Ectodermal cell (in vitro differentiated cells): ENCODE measurements around the gene DPYSL3.
A peak's percentile ranks its signal among the peaks of the same experiment; 100 is the strongest.

Experiments used
- H3K27ac ChIP-seq: 2 replicates; pipeline ENCODE4 v1.7.0; 2013; ENCODE audit warnings: mild to moderate bottlenecking, low read depth, low read length; ENCODE audit not compliant: insufficient read depth, poor library complexity, severe bottlenecking
- H3K27me3 ChIP-seq: 2 replicates; pipeline ENCODE4 v1.7.0; 2013; ENCODE audit warnings: mild to moderate bottlenecking, low read length; ENCODE audit not compliant: insufficient read depth, control insufficient read depth, poor library complexity, severe bottlenecking
- H3K36me3 ChIP-seq: one replicate; pipeline ENCODE4 v1.7.0; 2013; ENCODE audit warnings: low read length; ENCODE audit not compliant: control insufficient read depth, insufficient read depth
- H3K4me1 ChIP-seq: one replicate; pipeline ENCODE4 v1.7.0; 2013; ENCODE audit warnings: low read length; ENCODE audit not compliant: control insufficient read depth, insufficient read depth
- H3K4me3 ChIP-seq: 2 replicates; pipeline ENCODE4 v1.7.0; 2013; ENCODE audit warnings: low read depth, low read length, control low read depth; ENCODE audit not compliant: insufficient read depth
- H3K9me3 ChIP-seq: 2 replicates; pipeline ENCODE4 v1.7.0; 2013; ENCODE audit warnings: mild to moderate bottlenecking, low read length, moderate library complexity; ENCODE audit not compliant: control insufficient read depth
- WGBS, 2 experiments: methylation state at CpG; one replicate each; pipeline ENCODE4 v1.1.7; 2013; ENCODE audit warnings: missing lambda C conversion rate in 2 of 2; 5-methylcytosine and 5-hydroxymethylcytosine counted together

DPYSL3 gene

DNA sequence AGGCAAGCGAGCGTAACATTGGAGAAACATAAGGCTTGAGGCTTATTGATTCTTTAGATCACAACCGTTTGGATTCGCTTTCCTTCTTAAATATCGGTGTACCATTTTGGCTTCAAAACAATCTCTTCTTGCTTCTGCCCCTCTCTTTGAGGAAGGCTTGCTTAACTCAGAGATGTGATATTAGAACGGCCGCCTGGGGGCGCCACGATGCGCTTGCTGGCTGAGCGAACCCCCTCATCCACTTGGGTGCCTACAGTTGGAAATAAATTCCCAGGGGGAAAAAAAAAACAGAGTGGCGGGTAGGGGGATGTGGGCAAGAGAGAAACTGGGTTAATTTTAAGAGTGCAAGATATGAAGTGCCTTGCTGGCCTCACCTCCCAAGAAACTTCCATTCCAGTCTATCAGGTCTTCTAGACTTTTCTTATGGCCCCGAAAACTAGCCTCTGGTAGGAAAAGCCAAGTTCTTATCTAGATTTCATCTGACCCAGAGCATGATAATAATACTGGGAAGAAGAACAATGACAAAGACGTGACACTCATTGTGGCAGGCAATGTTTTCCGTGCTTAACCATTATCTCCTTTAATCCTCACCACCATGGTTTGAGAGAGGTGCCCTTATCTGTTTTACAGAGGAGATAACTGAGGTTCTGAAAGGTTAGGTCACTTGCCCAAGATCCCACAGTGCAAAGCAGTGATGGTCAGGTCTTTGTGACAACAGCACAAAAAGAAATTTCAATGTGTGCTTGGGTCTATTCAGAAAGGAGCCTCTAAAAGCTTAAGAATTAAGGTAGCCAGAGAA, 115.8 kb downstream of the DPYSL3 start:
- H3K27me3 ChIP-seq: no peaks in the 10 kb centered on the region
- peaks cover 46% of the 10 kb centered on the region for H3K36me3 ChIP-seq
- 84 to 89% methylated on average over 15 of the region's 15 CpGs for WGBS, 2 experiments
- no peaks in the 10 kb centered on the region for H3K9me3 ChIP-seq
- no peak overlapping the region for H3K27ac ChIP-seq
- H3K4me1 ChIP-seq: peaks cover 12% of the 10 kb centered on the region
- no peak overlapping the region for H3K4me3 ChIP-seq

DNA sequence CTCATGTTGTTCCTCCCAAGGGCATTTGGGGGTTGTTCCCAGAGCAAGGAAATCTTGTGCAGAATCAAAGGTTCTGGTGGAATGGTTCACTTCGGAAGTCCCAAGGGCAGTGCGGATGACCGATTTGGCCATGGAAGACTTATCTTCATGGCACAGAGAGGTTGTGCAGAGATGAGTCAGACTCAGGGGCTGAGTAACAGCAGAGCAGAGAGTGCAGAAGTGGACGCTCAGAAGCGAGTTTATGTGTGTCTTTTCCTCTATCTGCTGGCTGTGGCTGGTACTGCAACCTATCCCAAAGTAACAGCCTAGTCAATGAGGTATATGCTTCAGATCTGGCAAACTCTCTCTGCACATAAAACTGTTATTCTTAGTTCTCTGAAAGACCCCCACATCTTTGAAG, 118.1 kb downstream of the DPYSL3 start:
- Histone ChIP-seq H3K36me3 (peaks cover 30% of the 10 kb centered on the region), H3K4me3 (no peak overlapping the region), H3K27me3 (no peaks in the 10 kb centered on the region), H3K9me3 (no peaks in the 10 kb centered on the region), H3K4me1 (peaks cover 29% of the 10 kb centered on the region), H3K27ac (no peak overlapping the region)
- WGBS, 2 experiments: 91% methylated on average over 5 of the region's 5 CpGs

DNA sequence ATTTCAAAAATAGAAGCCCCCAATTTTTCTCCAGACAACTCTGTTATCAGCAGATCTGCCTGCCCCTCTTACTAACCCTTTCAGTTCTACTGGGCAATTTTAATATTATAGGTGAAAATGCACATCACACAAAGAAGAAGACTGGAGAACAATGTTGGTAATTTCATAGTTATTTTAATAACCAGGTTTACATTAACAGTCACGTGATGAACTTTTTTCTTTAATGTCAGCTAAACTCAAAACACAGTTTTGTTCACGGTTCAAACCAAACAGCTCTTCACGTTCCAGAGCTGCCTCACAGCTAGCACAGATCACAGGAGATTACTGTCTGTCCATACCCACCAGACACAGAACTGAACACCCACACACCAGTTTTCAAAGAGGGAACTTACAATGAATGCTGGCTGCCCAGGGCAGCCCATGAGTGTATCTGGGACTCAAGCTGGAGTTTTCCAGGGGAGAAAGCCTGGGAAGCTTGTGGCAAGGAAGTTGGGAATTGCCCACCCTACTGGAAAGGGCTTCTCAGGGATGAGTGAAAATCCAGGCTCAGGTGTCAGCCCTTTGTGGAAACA, 119.1 kb downstream of the DPYSL3 start:
- Histone ChIP-seq H3K4me3 (no peak overlapping the region), H3K9me3 (no peaks in the 10 kb centered on the region), H3K27ac (peak overlapping the region; percentile 47), H3K36me3 (peaks cover 23% of the 10 kb centered on the region), H3K27me3 (no peaks in the 10 kb centered on the region), H3K4me1 (peaks cover 29% of the 10 kb centered on the region)
- 95 to 98% methylated on average over 3 of the region's 3 CpGs for WGBS, 2 experiments

DNA sequence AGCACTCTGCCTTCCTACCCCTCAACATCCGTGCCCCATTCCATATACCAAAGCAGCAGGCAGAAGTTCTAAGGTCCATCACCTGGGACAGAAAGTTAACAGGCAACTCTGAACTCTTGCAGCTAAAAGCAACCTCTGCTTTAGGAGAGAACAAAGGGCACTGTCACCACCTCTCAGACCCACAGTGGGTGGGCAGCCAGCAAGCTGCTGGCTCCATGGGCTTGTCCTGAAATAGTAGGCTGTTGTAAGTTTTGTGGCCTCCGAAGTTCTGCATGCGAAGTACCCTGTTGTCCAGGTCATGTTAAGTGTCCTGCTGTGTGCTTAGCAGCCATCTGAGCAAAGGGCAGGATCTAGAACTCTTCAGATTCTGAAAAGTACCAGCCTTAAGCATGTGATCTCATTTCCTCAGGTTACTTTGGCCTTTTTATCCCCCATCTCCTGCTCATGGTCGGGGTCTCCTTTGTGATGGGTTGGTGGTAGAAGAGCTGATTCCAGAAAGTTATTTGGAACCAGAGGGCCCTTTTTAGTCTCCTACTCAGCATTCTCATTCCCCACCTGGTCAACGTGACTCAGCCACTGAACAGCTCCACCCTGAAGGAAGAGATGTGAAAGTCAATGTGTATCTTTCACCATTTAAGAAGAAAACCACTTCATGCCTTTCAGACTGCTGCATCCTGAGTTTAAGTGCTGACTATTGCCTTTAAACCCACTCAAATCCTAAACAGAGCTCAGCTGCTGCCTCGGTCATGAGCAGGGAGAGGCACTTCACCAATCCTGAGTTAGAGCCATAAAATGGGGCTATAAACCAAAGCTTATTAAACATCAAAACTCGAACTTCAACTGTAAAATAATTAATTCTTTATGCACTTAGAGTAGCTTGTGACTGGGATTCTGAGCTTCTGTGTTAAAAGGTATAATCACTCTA, 121.4 kb downstream of the DPYSL3 start:
- Histone ChIP-seq H3K4me1 (peaks cover 36% of the 10 kb centered on the region), H3K4me3 (no peak overlapping the region), H3K27ac (no peak overlapping the region), H3K9me3 (no peaks in the 10 kb centered on the region), H3K27me3 (no peaks in the 10 kb centered on the region), H3K36me3 (peaks cover 9% of the 10 kb centered on the region)
- WGBS, 2 experiments: 54 to 60% methylated on average over 5 of the region's 7 CpGs

DNA sequence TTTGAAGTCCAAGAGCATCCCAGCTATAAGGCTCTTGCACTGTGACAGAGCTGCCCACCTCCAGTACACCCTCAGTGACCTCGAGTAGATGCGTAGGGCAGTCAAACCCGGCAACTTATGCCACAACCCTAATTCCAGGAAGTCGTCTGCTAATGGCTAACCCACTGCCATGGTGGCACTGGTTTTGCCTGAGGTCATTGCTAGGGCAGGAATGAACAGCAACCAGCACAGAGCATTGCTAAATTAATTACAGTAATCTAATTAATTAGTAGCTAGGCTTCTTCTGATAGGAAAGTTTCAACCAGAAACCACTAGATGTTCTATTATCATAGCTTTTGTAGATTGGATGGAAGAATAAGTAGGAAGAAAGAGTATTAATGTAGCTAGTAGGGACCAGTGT, 122.8 kb downstream of the DPYSL3 start:
- Histone ChIP-seq H3K27me3 (no peaks in the 10 kb centered on the region), H3K4me1 (peaks cover 46% of the 10 kb centered on the region), H3K9me3 (no peaks in the 10 kb centered on the region), H3K4me3 (no peak overlapping the region), H3K36me3 (no peaks in the 10 kb centered on the region), H3K27ac (no peak overlapping the region)
- 91 to 94% methylated on average over 4 of the region's 4 CpGs for WGBS, 2 experiments

DNA sequence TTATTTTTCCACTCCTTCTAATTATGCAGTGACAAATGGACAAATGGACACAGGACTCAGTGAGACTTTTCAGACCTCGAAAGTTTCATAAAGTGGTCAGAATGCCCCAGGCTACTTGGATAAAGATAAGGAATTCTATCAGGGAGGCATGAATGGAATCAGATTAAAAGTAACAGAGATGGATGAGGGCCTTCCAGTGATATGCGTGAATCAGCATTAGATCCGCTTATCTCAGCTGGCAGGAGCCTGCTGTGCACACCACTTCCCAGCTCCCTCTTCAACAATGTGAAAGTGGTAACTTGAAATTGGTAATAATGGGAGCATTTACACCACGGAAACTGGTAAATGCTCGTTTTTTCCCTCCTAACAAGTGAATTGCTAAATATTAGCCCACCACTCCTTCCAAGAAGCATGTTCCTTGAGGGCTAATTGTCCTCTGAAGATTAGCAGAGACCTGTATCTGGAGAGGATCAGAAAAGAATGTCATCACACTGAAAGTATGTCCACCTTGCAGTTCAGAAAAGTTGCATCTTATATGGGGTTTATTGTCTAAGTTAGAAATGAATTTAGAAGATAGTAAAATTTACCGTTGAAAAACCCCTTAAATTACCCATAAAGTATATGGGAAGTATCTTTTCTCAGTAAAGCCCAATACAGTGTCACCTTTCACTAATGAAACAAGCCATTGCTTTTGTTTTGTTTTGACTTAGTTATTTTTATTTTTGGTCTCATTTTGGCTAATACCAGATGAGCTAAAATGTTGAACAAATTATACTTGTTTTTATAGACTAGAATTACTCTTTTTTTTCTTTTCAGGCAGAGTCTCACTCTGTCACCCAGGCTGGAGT, 125.3 kb downstream of the DPYSL3 start:
- H3K36me3 ChIP-seq: no peaks in the 10 kb centered on the region
- WGBS, 2 experiments: 43 to 52% methylated on average over 4 to 5 of the region's 6 CpGs

DNA sequence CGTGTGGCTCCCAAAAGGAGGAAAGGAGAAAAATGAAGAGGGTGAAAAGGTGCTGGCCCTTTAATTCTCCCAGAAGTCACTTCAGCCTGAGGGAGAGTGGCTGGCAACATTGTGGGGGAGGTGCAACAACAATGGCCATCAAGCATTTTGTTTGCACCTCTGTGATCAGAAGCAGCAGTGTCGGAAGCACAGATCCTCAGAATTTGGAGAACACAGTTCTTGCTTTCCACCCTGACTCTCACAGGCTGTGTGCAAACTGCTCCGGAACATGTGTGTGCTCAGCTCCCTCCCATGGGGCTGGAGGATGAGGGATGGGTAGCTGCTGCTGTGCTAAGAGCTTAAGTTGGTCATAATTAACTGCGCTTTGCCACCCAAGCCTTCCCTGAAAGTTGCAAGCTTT, 127.1 kb downstream of the DPYSL3 start:
- H3K27me3 ChIP-seq: no peaks in the 10 kb centered on the region
- no peaks in the 10 kb centered on the region for H3K9me3 ChIP-seq
- H3K4me1 ChIP-seq: peaks cover 21% of the 10 kb centered on the region
- 60 to 74% methylated on average over 4 of the region's 4 CpGs for WGBS, 2 experiments
- H3K4me3 ChIP-seq: no peak overlapping the region
- no peaks in the 10 kb centered on the region for H3K36me3 ChIP-seq
- H3K27ac ChIP-seq: no peak overlapping the region

More for the DNA sequence above, 125.3 kb downstream of the DPYSL3 start:
- H3K9me3 ChIP-seq: no peaks in the 10 kb centered on the region
- peaks cover 36% of the 10 kb centered on the region for H3K4me1 ChIP-seq
- H3K27me3 ChIP-seq: no peaks in the 10 kb centered on the region
- H3K4me3 ChIP-seq: no peak overlapping the region
- H3K27ac ChIP-seq: no peak overlapping the region

DNA sequence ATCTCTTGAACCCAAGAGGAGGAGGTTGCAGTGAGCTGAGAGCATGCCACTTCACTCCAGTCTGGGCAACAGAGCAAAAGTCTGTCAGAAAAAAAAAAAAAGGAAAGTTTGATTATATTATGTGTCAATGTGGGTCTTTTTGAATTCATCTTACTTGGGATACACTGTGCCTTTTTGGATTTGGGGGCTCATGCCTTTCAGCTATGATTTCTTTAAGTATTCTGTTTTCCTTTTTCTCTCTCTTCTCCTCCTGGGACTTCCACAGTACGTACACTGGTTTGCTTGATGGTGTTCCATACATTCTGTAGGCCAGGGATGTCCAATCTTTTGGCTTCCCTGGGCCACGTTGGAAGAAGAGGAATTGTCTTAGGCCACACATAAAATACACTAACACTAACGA, 128.3 kb downstream of the DPYSL3 start:
- H3K27ac ChIP-seq: no peak overlapping the region
- no peaks in the 10 kb centered on the region for H3K27me3 ChIP-seq
- WGBS, 2 experiments: 89 to 96% methylated on average over 3 of the region's 3 CpGs
- no peaks in the 10 kb centered on the region for H3K9me3 ChIP-seq
- no peaks in the 10 kb centered on the region for H3K36me3 ChIP-seq
- no peak overlapping the region for H3K4me3 ChIP-seq
- peaks cover 17% of the 10 kb centered on the region for H3K4me1 ChIP-seq

DNA sequence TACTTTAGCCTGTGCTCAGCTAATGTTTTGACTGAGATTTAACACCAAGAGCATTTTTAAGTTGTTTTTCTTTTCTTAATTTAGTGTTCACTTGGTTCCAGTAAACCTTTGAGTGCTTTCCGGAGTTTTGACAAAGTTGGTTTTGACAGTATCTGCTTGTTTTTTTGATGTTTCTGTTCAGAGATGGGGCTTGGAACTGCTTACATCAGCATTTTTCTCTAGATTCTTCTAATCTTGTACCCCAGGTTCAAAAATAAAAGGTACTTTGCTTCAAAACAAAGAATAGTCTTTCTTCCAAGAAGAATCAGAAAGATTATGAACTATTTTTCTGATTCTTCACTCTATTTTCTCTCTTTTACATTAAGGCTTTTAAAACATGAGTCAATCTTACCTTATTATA, 132.2 kb downstream of the DPYSL3 start:
- 100% methylated on average over 1 of the region's 1 CpG for WGBS, 2 experiments
- no peaks in the 10 kb centered on the region for H3K36me3 ChIP-seq
- no peaks in the 10 kb centered on the region for H3K9me3 ChIP-seq
- H3K4me3 ChIP-seq: no peak overlapping the region
- H3K4me1 ChIP-seq: peaks cover 2% of the 10 kb centered on the region
- no peaks in the 10 kb centered on the region for H3K27me3 ChIP-seq
- H3K27ac ChIP-seq: no peak overlapping the region
